IMR-90 (cell line): ENCODE results near the gene CYP46A1. TPM values are rescaled to one million over a fixed set of nuclear protein-coding genes. Genes with fewer than 3 reads are reported as not detected.

Experiments used
- ATAC-seq: fragments of 200-7000 bp; cut with Tn5 transposase; 2 replicates; pipeline ENCODE4 v1.9.1; 2020; ENCODE audit warnings: low read depth, mild to moderate bottlenecking, moderate library complexity
- BruUV-seq: library from RNA; stranded (reverse); fragments of 400-500 nt; replicated peaks from 2 replicates; lab custom pipeline; 2021; lab: Mats Ljungman, UMichigan
- CTCF ChIA-PET: fragments of 300-600 bp; formaldehyde crosslinking; extraction: SDS; loops from one replicate; lab custom pipeline; 2021; ENCODE audit warnings: antibody characterized with exemption; lab: Yijun Ruan, JAX
- POLR2A ChIA-PET: fragments of 300-600 bp; sonication (Branson Sonifier 250); formaldehyde crosslinking; loops from one replicate; lab custom pipeline; 2022; ENCODE audit warnings: antibody characterized with exemption; ENCODE audit not compliant: unreplicated experiment; lab: Charles Lee
- DNase-seq: peaks from one replicate; pipeline ENCODE4 v3.0.0; 2013
- H2AFZ ChIP-seq: replicated peaks from 2 replicates; pipeline ENCODE3; 2013; ENCODE audit warnings: low read length, mild to moderate bottlenecking; ENCODE audit not compliant: poor library complexity
- H2AK5ac ChIP-seq: 2 replicates; pipeline ENCODE4 v1.6.1; 2013; ENCODE audit warnings: low read depth, low read length, inconsistent platforms
- H2AK9ac ChIP-seq: replicated peaks from 2 replicates; pipeline ENCODE3; 2013; ENCODE audit warnings: mild to moderate bottlenecking, low read depth, low read length, moderate library complexity; ENCODE audit not compliant: poor library complexity
- H2BK120ac ChIP-seq: 2 replicates; pipeline ENCODE4 v1.6.1; 2013; ENCODE audit warnings: low read depth, low read length, inconsistent platforms
- H2BK15ac ChIP-seq: 3 replicates; pipeline ENCODE4 v1.6.1; 2013; ENCODE audit warnings: low read depth, low read length, inconsistent platforms
- H2BK20ac ChIP-seq: 2 replicates; pipeline ENCODE4 v1.6.1; 2013; ENCODE audit warnings: low read depth, mild to moderate bottlenecking, inconsistent platforms, low read length, moderate library complexity
- H2BK5ac ChIP-seq: 2 replicates; pipeline ENCODE4 v1.6.1; 2013; ENCODE audit warnings: mild to moderate bottlenecking, low read depth, low read length, inconsistent platforms; ENCODE audit not compliant: poor library complexity, severe bottlenecking
- H3K14ac ChIP-seq: replicated peaks from 2 replicates; pipeline ENCODE4 v1.6.1; 2013; ENCODE audit warnings: low read depth, low read length, inconsistent platforms
- H3K18ac ChIP-seq: 2 replicates; pipeline ENCODE4 v1.6.1; 2013; ENCODE audit warnings: low read depth, low read length, control low read depth
- H3K23ac ChIP-seq: 2 replicates; pipeline ENCODE4 v1.6.1; 2013; ENCODE audit warnings: low read depth, low read length, inconsistent platforms
- H3K27ac ChIP-seq: 2 replicates; pipeline ENCODE4 v1.5.1; 2013; ENCODE audit warnings: mild to moderate bottlenecking, control low read depth, low read length; ENCODE audit not compliant: insufficient read depth
- H3K27me3 ChIP-seq: 2 replicates; pipeline ENCODE4 v1.6.1; 2013; ENCODE audit warnings: low read length; ENCODE audit not compliant: control insufficient read depth, insufficient read depth
- H3K36me3 ChIP-seq: 2 replicates; pipeline ENCODE4 v1.6.1; 2013; ENCODE audit warnings: low read length, mixed read lengths; ENCODE audit not compliant: control insufficient read depth, insufficient read depth
- H3K4ac ChIP-seq: 2 replicates; pipeline ENCODE4 v1.6.1; 2013; ENCODE audit warnings: low read depth, low read length, inconsistent platforms
- H3K4me1 ChIP-seq: 2 replicates; pipeline ENCODE4 v1.6.1; 2013; ENCODE audit warnings: low read length, mixed read lengths; ENCODE audit not compliant: control insufficient read depth, insufficient read depth
- H3K4me2 ChIP-seq: 2 replicates; pipeline ENCODE4 v1.6.1; 2013; ENCODE audit warnings: low read depth, mild to moderate bottlenecking, control low read depth, low read length, moderate library complexity
- H3K4me3 ChIP-seq: 2 replicates; pipeline ENCODE4 v1.5.1; 2013; ENCODE audit warnings: low read depth, mild to moderate bottlenecking, control low read depth, low read length, moderate library complexity; ENCODE audit not compliant: insufficient read depth
- H3K56ac ChIP-seq: 2 replicates; pipeline ENCODE4 v1.6.1; 2013; ENCODE audit warnings: low read length, inconsistent platforms; ENCODE audit not compliant: insufficient read depth; ENCODE audit errors: extremely low read depth
- H3K79me1 ChIP-seq, 2 experiments: 2 replicates each; pipeline ENCODE4 v1.6.1; 2013; ENCODE audit warnings: low read length in 2 of 2, inconsistent platforms in 1 of 2, low read depth in 1 of 2
- H3K9ac ChIP-seq: 2 replicates; pipeline ENCODE4 v1.6.1; 2013; ENCODE audit warnings: low read depth, low read length, control low read depth
- H3K9me1 ChIP-seq: 2 replicates; pipeline ENCODE4 v1.6.1; 2013; ENCODE audit warnings: low read length, inconsistent platforms; ENCODE audit not compliant: insufficient read depth
- H3K9me3 ChIP-seq: 2 replicates; pipeline ENCODE4 v1.6.1; 2013; ENCODE audit warnings: low read length; ENCODE audit not compliant: control insufficient read depth, insufficient read depth
- H4K20me1 ChIP-seq: 2 replicates; pipeline ENCODE4 v1.6.1; 2013; ENCODE audit warnings: low read length, inconsistent platforms; ENCODE audit not compliant: insufficient read depth
- H4K5ac ChIP-seq: 2 replicates; pipeline ENCODE4 v1.6.1; 2013; ENCODE audit warnings: mild to moderate bottlenecking, low read depth, low read length, control low read depth
- H4K8ac ChIP-seq, 2 experiments: 2 replicates each; pipeline ENCODE4 v1.6.1; 2013; ENCODE audit warnings: low read depth in 2 of 2, low read length in 2 of 2, control low read depth in 1 of 2, inconsistent platforms in 1 of 2
- H4K91ac ChIP-seq: 2 replicates; pipeline ENCODE4 v1.6.1; 2013; ENCODE audit warnings: low read depth, low read length, inconsistent platforms; ENCODE audit not compliant: insufficient read depth
- BHLHE40 ChIP-seq: fragments of 150-350 bp; IDR thresholded peaks from 2 replicates; pipeline ENCODE4 v1.6.1; 2016; ENCODE audit warnings: mild to moderate bottlenecking, low read depth, low read length
- FOS ChIP-seq: fragments of 150-350 bp; IDR thresholded peaks from 2 replicates; pipeline ENCODE4 v1.6.1; 2016; ENCODE audit warnings: low read depth, low read length
- POLR2A ChIP-seq: IDR thresholded peaks from 2 replicates; pipeline ENCODE4 v1.6.1; 2012; ENCODE audit warnings: mild to moderate bottlenecking, low read depth, low read length
- RAD21 ChIP-seq: IDR thresholded peaks from 2 replicates; pipeline ENCODE4 v1.6.1; 2012; ENCODE audit warnings: low read length, improper control_type of control experiment
- SMC3 ChIP-seq: fragments of 150-350 bp; IDR thresholded peaks from 2 replicates; pipeline ENCODE4 v1.6.1; 2016; ENCODE audit warnings: low read depth, mild to moderate bottlenecking, antibody characterized with exemption, low read length, moderate library complexity
- WGBS, 2 experiments: methylation state at CpG; one replicate each; pipeline versions ENCODE4 v1.1.5 to v1.1.7; 2013; ENCODE audit warnings: missing lambda C conversion rate in 2 of 2; ENCODE audit not compliant: insufficient read length in 1 of 2; ENCODE audit errors: extremely low coverage in 2 of 2; 5-methylcytosine and 5-hydroxymethylcytosine counted together
- dilution Hi-C: fragments of 300-500 bp; cut with HindIII; formaldehyde crosslinking; loops from one replicate; pipeline ENCODE4 v1.14.3; 2018; ENCODE audit warnings: low sequenced_read_pairs; ENCODE audit not compliant: unreplicated experiment
- in situ Hi-C: fragments of 300-500 bp; cut with MboI; formaldehyde crosslinking; loops from 3 replicates; pipeline ENCODE4 v1.14.3; 2019; ENCODE audit warnings: low sequenced_read_pairs, inconsistent platforms, mixed read lengths
- intact Hi-C: fragments of 100-400 bp; cut with micrococcal nuclease; formaldehyde crosslinking; loops from 2 replicates; pipeline ENCODE4 v1.10.0; 2022
- polyA plus RNA-seq, 3 experiments: library from polyadenylated mRNA; depleted of rRNA; stranded (reverse); fragments of >200 nt; gene quantifications; 2 replicates each; pipeline ENCODE4 v1.2.3, GENCODE V29; 2012; ENCODE audit warnings: low replicate concordance in 1 of 3
- total RNA-seq: library from RNA; depleted of rRNA; stranded (reverse); fragments of >200 nt; gene quantifications from 2 replicates; pipeline ENCODE4 v1.2.3, GENCODE V29; 2012
- TF ChIP-seq, protein P1 (sequence below): conservative IDR thresholded peaks from 2 replicates; pipeline ENCODE4 v1.5.1; 2012; ENCODE audit warnings: mild to moderate bottlenecking, low read depth, low read length, improper control_type of control experiment

Gene CYP46A1
- total and polyA plus RNA-seq, 2 of the 4 experiments (the other 2 are of a cell fraction) = 0.18 to 0.31 TPM

DNA sequence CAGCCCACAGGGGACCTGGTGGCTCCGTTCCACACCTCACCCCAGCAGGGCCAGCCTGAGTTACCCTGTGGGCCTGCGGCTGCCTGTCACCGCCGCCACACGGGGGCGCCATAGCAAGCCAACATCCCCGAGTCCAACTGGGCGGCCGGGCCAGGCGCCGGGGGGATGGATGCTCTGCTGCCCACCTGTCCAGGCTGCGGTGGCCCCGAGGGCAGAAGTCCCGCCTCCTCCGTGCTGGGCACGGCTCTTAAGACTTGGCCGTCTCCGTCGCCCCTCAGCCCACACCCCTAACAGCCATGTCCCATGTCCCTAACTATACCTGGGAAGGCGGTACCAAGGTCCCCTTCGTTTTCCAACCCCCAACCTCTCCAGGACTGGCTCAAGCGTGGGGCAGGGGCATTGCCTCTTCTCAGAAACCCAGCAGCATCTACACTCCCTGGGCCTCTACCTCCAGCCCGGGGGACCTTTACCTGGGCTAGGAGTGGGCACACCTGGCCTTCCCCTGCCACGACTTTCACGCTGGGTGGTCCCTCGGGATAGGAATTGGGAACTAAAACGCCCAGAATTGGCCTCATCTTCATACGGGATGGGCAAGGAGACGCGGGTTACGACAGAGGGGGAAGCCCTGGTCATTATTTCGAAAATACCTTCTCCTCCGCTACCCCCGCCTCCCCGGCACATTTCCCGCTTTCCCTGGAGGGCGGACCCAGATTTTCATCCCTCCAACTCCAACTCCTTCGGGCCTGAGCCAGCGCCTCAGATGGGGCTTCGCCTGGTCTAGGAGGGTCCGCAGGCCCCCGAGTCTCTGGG is 1.1 kb upstream of the CYP46A1 start:
- Histone ChIP-seq H2AFZ (peak overlapping the region; percentile 96), H2BK20ac (no peak overlapping the region), H2AK5ac (no peak overlapping the region), H2BK5ac (no peak overlapping the region), H4K20me1 (no peaks in the 10 kb centered on the region; the same call in 1 of the 2 replicates), H4K91ac (peak overlapping the region; percentile 31; the same call in 1 of the 2 replicates), H3K79me1 (no peaks in the 10 kb centered on the region; a peak in 1 of 4 replicates), H3K23ac (0 out of 2 replicates have a peak overlapping the region, but pooled peaks have one; percentile 29), H3K56ac (0 out of 2 replicates have a peak overlapping the region, but pooled peaks have one; percentile 0), H3K4me1 (peaks cover 8% of the 10 kb centered on the region), H3K36me3 (no peaks in the 10 kb centered on the region), H2BK120ac (no peak overlapping the region), H3K9me3 (peaks cover 9% of the 10 kb centered on the region), H3K14ac (no peak overlapping the region), H3K27ac (peak overlapping the region; percentile 65), H3K27me3 (peaks cover 24% of the 10 kb centered on the region), H4K8ac (peak overlapping the region; percentile 57 to 87), H3K9ac (peak overlapping the region; percentile 52), H3K18ac (no peak overlapping the region), H3K4me3 (peak overlapping the region; percentile 88), H4K5ac (peak overlapping the region; percentile 59), H2AK9ac (peak overlapping the region; percentile 80), H3K4ac (peak overlapping the region; percentile 27; the same call in 1 of the 2 replicates), H2BK15ac (no peak overlapping the region), H3K4me2 (peak overlapping the region; percentile 97), H3K9me1 (no peaks in the 10 kb centered on the region)
- in situ Hi-C loops = loop anchor here (5.0 kb wide), 1 partner anchor 199 kb away; no protein-coding TSS in a partner anchor
- dilution Hi-C loops = no loop called here
- ATAC-seq (peak; percentile 25), DNase-seq (peak; percentile 48)
- TF ChIP-seq, protein P1, sequence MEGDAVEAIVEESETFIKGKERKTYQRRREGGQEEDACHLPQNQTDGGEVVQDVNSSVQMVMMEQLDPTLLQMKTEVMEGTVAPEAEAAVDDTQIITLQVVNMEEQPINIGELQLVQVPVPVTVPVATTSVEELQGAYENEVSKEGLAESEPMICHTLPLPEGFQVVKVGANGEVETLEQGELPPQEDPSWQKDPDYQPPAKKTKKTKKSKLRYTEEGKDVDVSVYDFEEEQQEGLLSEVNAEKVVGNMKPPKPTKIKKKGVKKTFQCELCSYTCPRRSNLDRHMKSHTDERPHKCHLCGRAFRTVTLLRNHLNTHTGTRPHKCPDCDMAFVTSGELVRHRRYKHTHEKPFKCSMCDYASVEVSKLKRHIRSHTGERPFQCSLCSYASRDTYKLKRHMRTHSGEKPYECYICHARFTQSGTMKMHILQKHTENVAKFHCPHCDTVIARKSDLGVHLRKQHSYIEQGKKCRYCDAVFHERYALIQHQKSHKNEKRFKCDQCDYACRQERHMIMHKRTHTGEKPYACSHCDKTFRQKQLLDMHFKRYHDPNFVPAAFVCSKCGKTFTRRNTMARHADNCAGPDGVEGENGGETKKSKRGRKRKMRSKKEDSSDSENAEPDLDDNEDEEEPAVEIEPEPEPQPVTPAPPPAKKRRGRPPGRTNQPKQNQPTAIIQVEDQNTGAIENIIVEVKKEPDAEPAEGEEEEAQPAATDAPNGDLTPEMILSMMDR = peak; percentile 84
- TF ChIP-seq BHLHE40 = no peak
- TF ChIP-seq FOS = no peak
- peak; percentile 4; the same call in 1 of the 2 replicates for TF ChIP-seq POLR2A
- TF ChIP-seq SMC3 = peak; percentile 85
- TF ChIP-seq RAD21 = peak; percentile 76
- BruUV-seq = no TSS peak
- intact Hi-C loops = loop anchor here (1.0 to 5.0 kb wide), 5 partner anchors 110 to 264 kb away; partner anchors contain the start of gene EML1
- ChIA-PET POLR2A (no interaction called here), CTCF (interaction anchor here (0.6 to 1.0 kb wide), 2 partner anchors 127 to 196 kb away, joined by 3 read pairs; no protein-coding TSS in a partner anchor)
- WGBS, 2 experiments = 0% methylated on average over 17 of the region's 42 CpGs; no CpG with 5 or more reads in 1 of the 2 experiments
